ENCODE measurements around the gene TRHDE. TPM values are rescaled to one million over a fixed set of nuclear protein-coding genes. Genes with fewer than 3 reads are reported as not detected.

TRHDE gene
- total RNA-seq, 2 experiments from 2014 or later: not detected

GRCh38 chr12:72282721-72283120 is 10.6 kb downstream of the TRHDE start:
- ATAC-seq (no peak), DNase-seq (no peak)
- Mint-ChIP-seq H3K27ac (no peak overlapping the region), H3K36me3 (no peaks in the 10 kb centered on the region), H3K9me3 (ENCODE audit: low read depth) (no peaks in the 10 kb centered on the region), H3K4me1 (no peaks in the 10 kb centered on the region), H3K27me3 (no peaks in the 10 kb centered on the region), H3K4me3 (no peak overlapping the region)
- CTCF ChIA-PET: no interaction called here

- Mint-ChIP-seq H3K9me3 (ENCODE audit: low read depth) (no peaks in the 10 kb centered on the region), H3K36me3 (no peaks in the 10 kb centered on the region)
- DNase-seq: no peak
Measured at GRCh38 chr12:72285861-72286260, 13.7 kb downstream of the TRHDE start.

GRCh38 chr12:72286526-72286925 is 14.4 kb downstream of the TRHDE start:
- no peak overlapping the region for H3K27ac Mint-ChIP-seq
- no peak for ATAC-seq

More at GRCh38 chr12:72285861-72286260, 13.7 kb downstream of the TRHDE start:
- H3K4me3 Mint-ChIP-seq: no peak overlapping the region
- no peaks in the 10 kb centered on the region for H3K4me1 Mint-ChIP-seq
- CTCF ChIA-PET: no interaction called here
- no peak for ATAC-seq
- no peaks in the 10 kb centered on the region for H3K27me3 Mint-ChIP-seq
- no peak overlapping the region for H3K27ac Mint-ChIP-seq

GRCh38 chr12:72288436-72288835 is 16.3 kb downstream of the TRHDE start:
- Mint-ChIP-seq H3K36me3 (no peaks in the 10 kb centered on the region), H3K27me3 (no peaks in the 10 kb centered on the region), H3K9me3 (ENCODE audit: low read depth) (no peaks in the 10 kb centered on the region), H3K27ac (no peak overlapping the region), H3K4me1 (no peaks in the 10 kb centered on the region), H3K4me3 (no peak overlapping the region)
- CTCF ChIA-PET: no interaction called here
- DNase-seq (no peak), ATAC-seq (no peak)

More at GRCh38 chr12:72286526-72286925, 14.4 kb downstream of the TRHDE start:
- Mint-ChIP-seq H3K27me3 (no peaks in the 10 kb centered on the region), H3K9me3 (ENCODE audit: low read depth) (no peaks in the 10 kb centered on the region), H3K4me1 (no peaks in the 10 kb centered on the region), H3K36me3 (no peaks in the 10 kb centered on the region), H3K4me3 (no peak overlapping the region)
- DNase-seq: no peak
- CTCF ChIA-PET: no interaction called here

- H3K27ac Mint-ChIP-seq: no peak overlapping the region
- ATAC-seq: no peak
- CTCF ChIA-PET: no interaction called here
- H3K36me3 Mint-ChIP-seq: no peaks in the 10 kb centered on the region
- H3K9me3 Mint-ChIP-seq (ENCODE audit: low read depth): no peaks in the 10 kb centered on the region
- no peaks in the 10 kb centered on the region for H3K27me3 Mint-ChIP-seq
- no peak for DNase-seq
- H3K4me3 Mint-ChIP-seq: no peak overlapping the region
- no peaks in the 10 kb centered on the region for H3K4me1 Mint-ChIP-seq
Measured at GRCh38 chr12:72288911-72289310, 16.7 kb downstream of the TRHDE start.

GRCh38 chr12:72289633-72290032 is 17.5 kb downstream of the TRHDE start:
- ATAC-seq (no peak), DNase-seq (no peak)
- no peaks in the 10 kb centered on the region for H3K9me3 Mint-ChIP-seq (ENCODE audit: low read depth)
- no peaks in the 10 kb centered on the region for H3K36me3 Mint-ChIP-seq
- no peaks in the 10 kb centered on the region for H3K4me1 Mint-ChIP-seq
- CTCF ChIA-PET: no interaction called here
- no peak overlapping the region for H3K27ac Mint-ChIP-seq
- H3K4me3 Mint-ChIP-seq: no peak overlapping the region
- H3K27me3 Mint-ChIP-seq: no peaks in the 10 kb centered on the region

GRCh38 chr12:72291175-72291574 is 19.0 kb downstream of the TRHDE start:
- no peaks in the 10 kb centered on the region for H3K9me3 Mint-ChIP-seq (ENCODE audit: low read depth)

GRCh38 chr12:72293701-72294100 is 21.5 kb downstream of the TRHDE start:
- Mint-ChIP-seq H3K27me3 (no peaks in the 10 kb centered on the region), H3K36me3 (no peaks in the 10 kb centered on the region), H3K9me3 (ENCODE audit: low read depth) (no peaks in the 10 kb centered on the region), H3K27ac (no peak overlapping the region), H3K4me1 (no peaks in the 10 kb centered on the region), H3K4me3 (no peak overlapping the region)
- no peak for ATAC-seq
- CTCF ChIA-PET: no interaction called here
- no peak for DNase-seq

More at GRCh38 chr12:72291175-72291574, 19.0 kb downstream of the TRHDE start:
- H3K36me3 Mint-ChIP-seq: no peaks in the 10 kb centered on the region
- DNase-seq (no peak), ATAC-seq (no peak)
- no peak overlapping the region for H3K27ac Mint-ChIP-seq
- H3K4me1 Mint-ChIP-seq: no peaks in the 10 kb centered on the region
- H3K4me3 Mint-ChIP-seq: no peak overlapping the region
- no peaks in the 10 kb centered on the region for H3K27me3 Mint-ChIP-seq
- CTCF ChIA-PET: no interaction called here

GRCh38 chr12:72295101-72295500 is 22.9 kb downstream of the TRHDE start:
- ATAC-seq: no peak

GRCh38 chr12:72295744-72296143 is 23.6 kb downstream of the TRHDE start:
- ATAC-seq: no peak
- Mint-ChIP-seq H3K4me3 (no peak overlapping the region), H3K9me3 (ENCODE audit: low read depth) (no peaks in the 10 kb centered on the region), H3K4me1 (no peaks in the 10 kb centered on the region), H3K36me3 (no peaks in the 10 kb centered on the region), H3K27ac (no peak overlapping the region), H3K27me3 (no peaks in the 10 kb centered on the region)
- no peak for DNase-seq
- CTCF ChIA-PET: no interaction called here

More at GRCh38 chr12:72295101-72295500, 22.9 kb downstream of the TRHDE start:
- no peaks in the 10 kb centered on the region for H3K27me3 Mint-ChIP-seq
- H3K36me3 Mint-ChIP-seq: no peaks in the 10 kb centered on the region
- CTCF ChIA-PET: no interaction called here
- no peak overlapping the region for H3K27ac Mint-ChIP-seq
- DNase-seq: no peak
- no peak overlapping the region for H3K4me3 Mint-ChIP-seq
- H3K9me3 Mint-ChIP-seq (ENCODE audit: low read depth): no peaks in the 10 kb centered on the region
- no peaks in the 10 kb centered on the region for H3K4me1 Mint-ChIP-seq

GRCh38 chr12:72296389-72296788 is 24.2 kb downstream of the TRHDE start:
- H3K4me3 Mint-ChIP-seq: no peak overlapping the region
- H3K27ac Mint-ChIP-seq: no peak overlapping the region
- ATAC-seq: no peak
- no peaks in the 10 kb centered on the region for H3K4me1 Mint-ChIP-seq
- no peaks in the 10 kb centered on the region for H3K9me3 Mint-ChIP-seq (ENCODE audit: low read depth)
- CTCF ChIA-PET: no interaction called here
- no peaks in the 10 kb centered on the region for H3K36me3 Mint-ChIP-seq
- no peaks in the 10 kb centered on the region for H3K27me3 Mint-ChIP-seq
- no peak for DNase-seq

- Mint-ChIP-seq H3K4me3 (no peak overlapping the region), H3K27ac (no peak overlapping the region), H3K9me3 (ENCODE audit: low read depth) (no peaks in the 10 kb centered on the region), H3K36me3 (no peaks in the 10 kb centered on the region), H3K4me1 (no peaks in the 10 kb centered on the region), H3K27me3 (no peaks in the 10 kb centered on the region)
- ATAC-seq: no peak
- CTCF ChIA-PET: no interaction called here
- DNase-seq: no peak
Measured at GRCh38 chr12:72297666-72298065, 25.5 kb downstream of the TRHDE start.

GRCh38 chr12:72300728-72301127 is 28.6 kb downstream of the TRHDE start:
- Mint-ChIP-seq H3K9me3 (ENCODE audit: low read depth) (no peaks in the 10 kb centered on the region), H3K27me3 (no peaks in the 10 kb centered on the region), H3K4me1 (no peaks in the 10 kb centered on the region), H3K36me3 (no peaks in the 10 kb centered on the region), H3K4me3 (no peak overlapping the region), H3K27ac (no peak overlapping the region)
- DNase-seq: no peak
- no peak for ATAC-seq
- CTCF ChIA-PET: no interaction called here

- H3K4me3 Mint-ChIP-seq: no peak overlapping the region
- no peaks in the 10 kb centered on the region for H3K4me1 Mint-ChIP-seq
- no peak for ATAC-seq
- DNase-seq: no peak
- no peaks in the 10 kb centered on the region for H3K36me3 Mint-ChIP-seq
- H3K27me3 Mint-ChIP-seq: no peaks in the 10 kb centered on the region
- no peaks in the 10 kb centered on the region for H3K9me3 Mint-ChIP-seq (ENCODE audit: low read depth)
- CTCF ChIA-PET: no interaction called here
- no peak overlapping the region for H3K27ac Mint-ChIP-seq
Measured at GRCh38 chr12:72304751-72305150, 32.6 kb downstream of the TRHDE start.

- Mint-ChIP-seq H3K27me3 (no peaks in the 10 kb centered on the region), H3K27ac (no peak overlapping the region), H3K4me3 (no peak overlapping the region), H3K36me3 (no peaks in the 10 kb centered on the region), H3K9me3 (ENCODE audit: low read depth) (no peaks in the 10 kb centered on the region), H3K4me1 (no peaks in the 10 kb centered on the region)
- DNase-seq (no peak), ATAC-seq (no peak)
- CTCF ChIA-PET: no interaction called here
Measured at GRCh38 chr12:72307229-72307628, 35.1 kb downstream of the TRHDE start.

Measured in activated CD8-positive, alpha-beta memory T cell treated with anti-CD3 and anti-CD28 coated beads, Interleukin-2, amount 10 ng/mL, durations not matched to agents 7 days and 5 days (primary cell).